HEK293 (cell line): ENCODE measurements around the gene PDGFB.

Source experiments
- CTCF ChIA-PET: fragments of 350-600 bp; formaldehyde crosslinking; extraction: SDS; loops from one replicate; lab custom pipeline; 2021; ENCODE audit warnings: antibody characterized with exemption; lab: Yijun Ruan, JAX
- POLR2A ChIA-PET: fragments of 300-600 bp; formaldehyde crosslinking; extraction: SDS; loops from one replicate; lab custom pipeline; 2020; ENCODE audit warnings: antibody characterized with exemption, inconsistent platforms; lab: Yijun Ruan, JAX
- H3K27ac ChIP-seq: fragments of 200-500 bp; sonication (Bioruptor generic); 2 replicates; pipeline ENCODE4 v1.5.1; 2014; ENCODE audit warnings: low read depth, low read length, control low read depth, inconsistent platforms; ENCODE audit errors: extremely low read depth
- H3K36me3 ChIP-seq, 2 experiments: fragments of 200-500 bp in 1 of 2; sonication (Bioruptor generic) in 1 of 2; 1 replicate in 1 of 2; 2 replicates in 1 of 2; pipeline ENCODE4 v1.5.1; 2014 to 2017; ENCODE audit warnings: inconsistent platforms in 2 of 2, low read length in 2 of 2; ENCODE audit not compliant: control insufficient read depth in 2 of 2, insufficient read depth in 1 of 2
- H3K4me1 ChIP-seq: fragments of 200-500 bp; sonication (Bioruptor generic); 2 replicates; pipeline ENCODE4 v1.5.1; 2014; ENCODE audit warnings: mild to moderate bottlenecking, low read length, inconsistent platforms; ENCODE audit not compliant: control insufficient read depth, insufficient read depth
- H3K4me3 ChIP-seq: 2 replicates; pipeline ENCODE4 v1.5.1; 2011; ENCODE audit warnings: low read depth, mild to moderate bottlenecking, control low read depth, low read length, moderate library complexity
- H3K9me3 ChIP-seq: fragments of 200-500 bp; sonication (Bioruptor generic); 2 replicates; pipeline ENCODE4 v1.5.1; 2014; ENCODE audit warnings: low read depth, low read length, inconsistent platforms; ENCODE audit not compliant: control insufficient read depth, insufficient read depth
- AEBP2 ChIP-seq: fragments of 450-650 bp; formaldehyde crosslinking; IDR thresholded peaks from 2 replicates; pipeline ENCODE4 v1.5.1; 2016; ENCODE audit warnings: missing biosample characterization, missing genetic modification characterization, borderline replicate concordance
- GLIS1 ChIP-seq: fragments of 450-650 bp; formaldehyde crosslinking; IDR thresholded peaks from 2 replicates; pipeline ENCODE4 v1.5.1; 2016; ENCODE audit warnings: missing biosample characterization, missing genetic modification characterization
- IKZF3 ChIP-seq: fragments of 450-650 bp; IDR thresholded peaks from 2 replicates; pipeline ENCODE4 v1.5.0; 2018; ENCODE audit warnings: missing biosample characterization, mild to moderate bottlenecking, missing genetic modification characterization, moderate library complexity
- KLF1 ChIP-seq: fragments of 450-650 bp; formaldehyde crosslinking; IDR thresholded peaks from 2 replicates; pipeline ENCODE4 v1.5.1; 2016; ENCODE audit warnings: missing biosample characterization, missing genetic modification characterization
- PRDM6 ChIP-seq: fragments of 450-650 bp; formaldehyde crosslinking; IDR thresholded peaks from 2 replicates; pipeline ENCODE4 v1.5.1; 2017; ENCODE audit warnings: missing biosample characterization, missing genetic modification characterization
- ZBTB11 ChIP-seq: fragments of 450-650 bp; formaldehyde crosslinking; conservative IDR thresholded peaks from 2 replicates; pipeline ENCODE4 v1.5.1; 2016; ENCODE audit warnings: low read depth, missing biosample characterization, missing genetic modification characterization
- ZBTB21 ChIP-seq: fragments of 450-650 bp; formaldehyde crosslinking; IDR thresholded peaks from 2 replicates; pipeline ENCODE4 v1.5.1; 2017; ENCODE audit warnings: missing biosample characterization, missing genetic modification characterization
- ZBTB44 ChIP-seq: fragments of 450-650 bp; IDR thresholded peaks from 2 replicates; pipeline ENCODE4 v1.5.1; 2018; ENCODE audit warnings: missing biosample characterization, mild to moderate bottlenecking, missing genetic modification characterization
- ZBTB7A ChIP-seq: fragments of 450-650 bp; formaldehyde crosslinking; IDR thresholded peaks from 2 replicates; pipeline ENCODE4 v1.5.1; 2016; ENCODE audit warnings: low read depth, missing biosample characterization, missing genetic modification characterization
- ZBTB8A ChIP-seq: fragments of 450-650 bp; formaldehyde crosslinking; IDR thresholded peaks from 2 replicates; pipeline ENCODE4 v1.5.1; 2016; ENCODE audit warnings: missing biosample characterization, missing genetic modification characterization
- ZNF146 ChIP-seq: fragments of 450-650 bp; formaldehyde crosslinking; IDR thresholded peaks from 2 replicates; pipeline ENCODE4 v1.5.1; 2016; ENCODE audit warnings: missing biosample characterization, missing genetic modification characterization
- ZNF23 ChIP-seq: fragments of 450-650 bp; formaldehyde crosslinking; IDR thresholded peaks from 2 replicates; pipeline ENCODE4 v1.5.1; 2016; ENCODE audit warnings: missing biosample characterization, missing genetic modification characterization, borderline replicate concordance
- ZNF513 ChIP-seq: fragments of 450-650 bp; IDR thresholded peaks from 2 replicates; pipeline ENCODE4 v1.5.1; 2018; ENCODE audit warnings: missing biosample characterization, missing genetic modification characterization
- ZNF514 ChIP-seq: fragments of 450-650 bp; formaldehyde crosslinking; IDR thresholded peaks from 2 replicates; pipeline ENCODE4 v1.5.1; 2016; ENCODE audit warnings: missing biosample characterization, missing genetic modification characterization
- ZNF548 ChIP-seq: fragments of 450-650 bp; formaldehyde crosslinking; IDR thresholded peaks from 2 replicates; pipeline ENCODE4 v1.5.1; 2016; ENCODE audit warnings: missing biosample characterization, missing genetic modification characterization
- ZNF561 ChIP-seq: fragments of 450-650 bp; IDR thresholded peaks from 2 replicates; pipeline ENCODE4 v1.5.1; 2018; ENCODE audit warnings: missing biosample characterization, missing genetic modification characterization, borderline replicate concordance
- ZNF585B ChIP-seq: fragments of 450-650 bp; formaldehyde crosslinking; IDR thresholded peaks from 2 replicates; pipeline ENCODE4 v1.5.1; 2016; ENCODE audit warnings: missing biosample characterization, missing genetic modification characterization
- ZNF596 ChIP-seq: fragments of 450-650 bp; IDR thresholded peaks from 2 replicates; pipeline ENCODE4 v1.5.0; 2018; ENCODE audit warnings: missing biosample characterization, mild to moderate bottlenecking, missing genetic modification characterization, moderate library complexity
- ZNF626 ChIP-seq: fragments of 450-650 bp; sonication (Bioruptor Pico); formaldehyde crosslinking; IDR thresholded peaks from 2 replicates; pipeline ENCODE4 v1.5.1; 2018; ENCODE audit warnings: missing biosample characterization, missing genetic modification characterization, inconsistent platforms
- ZNF747 ChIP-seq: fragments of 450-650 bp; formaldehyde crosslinking; IDR thresholded peaks from 2 replicates; pipeline ENCODE4 v1.5.1; 2016; ENCODE audit warnings: missing biosample characterization, missing genetic modification characterization
- ZNF76 ChIP-seq: fragments of 450-650 bp; formaldehyde crosslinking; IDR thresholded peaks from 2 replicates; pipeline ENCODE4; 2016; ENCODE audit warnings: low read depth, missing biosample characterization, missing genetic modification characterization, borderline replicate concordance
- ZNF792 ChIP-seq: fragments of 450-650 bp; formaldehyde crosslinking; IDR thresholded peaks from 2 replicates; pipeline ENCODE4 v1.5.1; 2016; ENCODE audit warnings: missing biosample characterization, missing genetic modification characterization
- ZSCAN5A ChIP-seq: fragments of 450-650 bp; formaldehyde crosslinking; IDR thresholded peaks from 2 replicates; pipeline ENCODE4 v1.5.1; 2016; ENCODE audit warnings: missing biosample characterization, missing genetic modification characterization

The PDGFB gene

GRCh38 chr22:39234472-39234787 lies 10.4 kb downstream of the PDGFB start:
- Histone ChIP-seq H3K36me3 (no peaks in the 10 kb centered on the region), H3K27ac (no peak overlapping the region), H3K9me3 (no peaks in the 10 kb centered on the region), H3K4me1 (peaks cover 20% of the 10 kb centered on the region), H3K4me3 (no peak overlapping the region)
- no peak for TF ChIP-seq IKZF3 (tag by site-specific recombination)
- no peak for TF ChIP-seq ZNF23 (tag by site-specific recombination)
- no peak for TF ChIP-seq ZNF747 (tag by site-specific recombination)
- no peak for TF ChIP-seq ZBTB8A
- TF ChIP-seq PRDM6 (tag by site-specific recombination), result no peak
- no peak for TF ChIP-seq ZBTB21 (tag by site-specific recombination)
- no peak for TF ChIP-seq ZSCAN5A (tag by site-specific recombination)
- no peak for TF ChIP-seq ZNF548 (tag by site-specific recombination)
- no peak for TF ChIP-seq ZNF596 (tag by site-specific recombination)
- no peak for TF ChIP-seq ZNF76 (tag by site-specific recombination)
- no peak for TF ChIP-seq ZBTB11 (tag by site-specific recombination)
- no peak for TF ChIP-seq ZBTB7A (tag by site-specific recombination)
- TF ChIP-seq ZNF146 (tag by site-specific recombination), result no peak
- no peak for TF ChIP-seq ZNF513
- POLR2A ChIA-PET, result interaction anchor here (0.6 to 0.9 kb wide), 2 partner anchors 11 to 286 kb away, joined by 3 read pairs; partner anchors contain the start of gene PDGFB
- CTCF ChIA-PET, result no interaction called here

GRCh38 chr22:39233710-39234471 lies 10.9 kb downstream of the PDGFB start:
- Histone ChIP-seq H3K27ac (no peak overlapping the region), H3K4me3 (no peak overlapping the region), H3K4me1 (peaks cover 20% of the 10 kb centered on the region), H3K36me3 (no peaks in the 10 kb centered on the region), H3K9me3 (no peaks in the 10 kb centered on the region)
- POLR2A ChIA-PET, result interaction anchor here (0.6 to 0.9 kb wide), 2 partner anchors 11 to 286 kb away, joined by 3 read pairs; partner anchors contain the start of gene PDGFB
- CTCF ChIA-PET, result no interaction called here
- TF ChIP-seq AEBP2 (tag by site-specific recombination) (no peak), GLIS1 (tag by site-specific recombination) (no peak), ZNF561 (tag by site-specific recombination) (no peak), ZNF792 (no peak), KLF1 (no peak), ZBTB44 (no peak), ZNF585B (tag by site-specific recombination) (no peak), ZNF626 (no peak), ZNF514 (no peak)
